DOHH2 (cell line): Measurements from ENCODE around the gene LONP2.

Experiments used
- H3F3A ChIP-seq: fragments of 200-600 bp; sonication (generic), shearing (Covaris generic); 2 replicates; pipeline ENCODE4 v1.6.0; 2016; ENCODE audit warnings: antibody characterized with exemption, mild to moderate bottlenecking; ENCODE audit not compliant: control insufficient read depth, insufficient read depth
- H3K27ac ChIP-seq: fragments of 200-600 bp; sonication (generic); 2 replicates; pipeline ENCODE4 v1.5.1; 2014; ENCODE audit warnings: low read depth, mild to moderate bottlenecking, low read length, moderate library complexity
- H3K27me3 ChIP-seq: fragments of 200-600 bp; sonication (generic); 2 replicates; pipeline ENCODE4 v1.6.1; 2014; ENCODE audit warnings: mild to moderate bottlenecking, low read length, mixed read lengths; ENCODE audit not compliant: control insufficient read depth
- H3K36me3 ChIP-seq: fragments of 200-600 bp; sonication (generic); 2 replicates; pipeline ENCODE4 v1.6.1; 2014; ENCODE audit warnings: mild to moderate bottlenecking, low read length, moderate library complexity, mixed read lengths; ENCODE audit not compliant: control insufficient read depth
- H3K4me1 ChIP-seq: fragments of 200-600 bp; sonication (generic); 2 replicates; pipeline ENCODE4 v1.6.1; 2014; ENCODE audit warnings: mild to moderate bottlenecking, low read length, mixed read lengths; ENCODE audit not compliant: control insufficient read depth
- H3K4me2 ChIP-seq: fragments of 200-600 bp; sonication (generic); 2 replicates; pipeline ENCODE4 v1.6.0; 2014; ENCODE audit warnings: mild to moderate bottlenecking, low read length, moderate library complexity
- H3K4me3 ChIP-seq: fragments of 200-600 bp; sonication (generic); 2 replicates; pipeline ENCODE4 v1.5.1; 2014; ENCODE audit warnings: mild to moderate bottlenecking, low read length, mixed read lengths
- H3K79me2 ChIP-seq: fragments of 200-600 bp; sonication (generic); 2 replicates; pipeline ENCODE4 v1.6.1; 2014; ENCODE audit warnings: mild to moderate bottlenecking, low read length, mixed read lengths; ENCODE audit not compliant: control insufficient read depth
- H3K9me2 ChIP-seq: fragments of 200-600 bp; sonication (generic); replicated peaks from 2 replicates; pipeline ENCODE4 v1.6.1; 2014; ENCODE audit warnings: mild to moderate bottlenecking, low read length, mixed read lengths; ENCODE audit not compliant: control insufficient read depth
- H3K9me3 ChIP-seq: fragments of 200-600 bp; sonication (generic); 2 replicates; pipeline ENCODE4 v1.6.1; 2014; ENCODE audit warnings: antibody characterized with exemption, low read length, mixed read lengths; ENCODE audit not compliant: control insufficient read depth, insufficient read depth
- H4K20me1 ChIP-seq: fragments of 200-600 bp; sonication (generic); 2 replicates; pipeline ENCODE4 v1.6.0; 2014; ENCODE audit warnings: low read depth, mild to moderate bottlenecking, antibody characterized with exemption, low read length, moderate library complexity; ENCODE audit not compliant: control insufficient read depth, insufficient read depth
- CTCF ChIP-seq: fragments of 200-600 bp; sonication (generic); IDR thresholded peaks from one replicate; pipeline ENCODE4 v1.5.1; 2014; ENCODE audit warnings: antibody characterized with exemption, mild to moderate bottlenecking, low read depth, low read length; ENCODE audit not compliant: poor library complexity, severe bottlenecking
- EZH2phosphoT487 ChIP-seq: fragments of 200-600 bp; sonication (generic); IDR thresholded peaks from 2 replicates; pipeline ENCODE4 v1.6.1; 2017; ENCODE audit warnings: borderline replicate concordance, mild to moderate bottlenecking, antibody characterized with exemption, low read length, moderate library complexity, mixed read lengths

LONP2 gene

DNA sequence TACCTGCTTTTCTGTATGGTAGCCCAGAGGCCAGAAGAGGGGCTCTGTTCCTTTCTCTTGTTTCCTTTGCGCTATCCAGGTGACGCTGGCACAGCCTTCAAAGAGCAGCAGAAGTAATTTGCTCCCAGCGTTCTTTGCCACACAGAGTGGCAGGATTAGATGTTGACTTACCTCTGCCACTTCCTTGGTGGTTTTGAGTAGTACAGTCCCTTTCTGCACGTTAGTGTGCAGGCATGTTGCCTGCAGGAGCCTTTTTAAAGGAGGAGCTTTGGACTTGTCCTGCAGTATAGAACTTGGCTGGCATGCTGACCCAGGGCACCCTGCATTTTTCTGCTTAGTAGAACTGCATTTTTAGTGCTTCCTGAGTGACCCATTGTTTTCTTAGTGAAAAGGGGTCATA lies 3.2 kb downstream of the LONP2 start, which contains the start of gene ABCC11:
TSS of gene ABCC11 (minus strand) at position 229 of the 400 bp plus-strand sequence. CDS start 15,618 bp downstream, outside the sequence.
- Histone ChIP-seq H3K79me2 (peaks cover 77% of the 10 kb centered on the region), H4K20me1 (peaks cover 4% of the 10 kb centered on the region), H3K4me2 (peak within 1 kb of the TSS; percentile 88; the same call in 1 of the 2 replicates)

GRCh38 chr16:48250520-48251278 lies 6.6 kb downstream of the LONP2 start:
- no peak overlapping the region for H3K4me2 ChIP-seq
- H4K20me1 ChIP-seq: no peaks in the 10 kb centered on the region
- no peaks in the 10 kb centered on the region for H3K27me3 ChIP-seq
- H3K9me3 ChIP-seq: no peaks in the 10 kb centered on the region
- H3K4me1 ChIP-seq: peaks cover 6% of the 10 kb centered on the region
- TF ChIP-seq CTCF (no peak), EZH2phosphoT487 (no peak)
- peaks cover 17% of the 10 kb centered on the region for H3K36me3 ChIP-seq
- H3K9me2 ChIP-seq: no peaks in the 10 kb centered on the region
- H3K79me2 ChIP-seq: peaks cover 60% of the 10 kb centered on the region
- H3K27ac ChIP-seq: no peak overlapping the region
- H3K4me3 ChIP-seq: no peak overlapping the region
- H3F3A ChIP-seq: no peaks in the 10 kb centered on the region

More for the DNA sequence above, 3.2 kb downstream of the LONP2 start, which contains the start of gene ABCC11:
- H3K4me3 ChIP-seq: no peak within 1 kb of the TSS
- TF ChIP-seq CTCF: no peak
- no peak for TF ChIP-seq EZH2phosphoT487
- no peaks in the 10 kb centered on the region for H3F3A ChIP-seq
- H3K9me2 ChIP-seq: no peaks in the 10 kb centered on the region
- peaks cover 10% of the 10 kb centered on the region for H3K36me3 ChIP-seq
- H3K27me3 ChIP-seq: no peaks in the 10 kb centered on the region
- H3K27ac ChIP-seq: no peak within 1 kb of the TSS
- no peaks in the 10 kb centered on the region for H3K9me3 ChIP-seq
- peaks cover 18% of the 10 kb centered on the region for H3K4me1 ChIP-seq

- peaks cover 47% of the 10 kb centered on the region for H3K79me2 ChIP-seq
- H3K4me1 ChIP-seq: no peaks in the 10 kb centered on the region
Measured at GRCh38 chr16:48252013-48252412, 7.9 kb downstream of the LONP2 start.

DNA sequence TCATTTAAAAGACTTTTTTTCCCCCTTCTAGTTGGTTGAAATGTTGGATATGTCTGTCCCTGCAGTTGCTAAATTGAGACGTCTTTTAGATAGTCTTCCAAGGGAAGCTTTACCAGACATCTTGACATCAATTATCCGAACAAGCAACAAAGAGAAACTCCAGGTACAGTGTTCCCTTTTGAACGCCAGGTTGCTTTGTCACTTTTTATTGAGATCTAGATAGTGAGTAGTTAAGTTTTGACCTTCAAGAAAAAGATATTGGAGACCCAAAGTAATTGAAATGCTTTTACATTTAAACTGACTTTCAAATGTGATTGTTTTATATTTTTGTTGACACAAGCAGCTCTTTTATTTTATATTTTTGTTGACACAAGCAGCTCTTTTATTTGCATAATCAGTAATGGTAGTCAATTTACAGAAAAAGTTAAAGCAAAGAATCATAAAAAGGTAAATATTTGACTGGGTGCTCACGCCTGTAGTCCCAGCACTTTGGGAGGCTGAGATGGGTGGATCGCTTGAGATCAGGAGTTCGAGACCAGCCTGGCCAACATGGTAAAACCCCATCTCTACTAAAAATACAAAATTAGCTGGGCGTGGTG lies 12.6 kb downstream of the LONP2 start:
- H3K36me3 ChIP-seq: peaks cover 52% of the 10 kb centered on the region
- no peaks in the 10 kb centered on the region for H3K27me3 ChIP-seq
- H3K79me2 ChIP-seq: peaks cover 4% of the 10 kb centered on the region; the same call in 1 of the 2 replicates
- H3K27ac ChIP-seq: no peak overlapping the region
- H3F3A ChIP-seq: no peaks in the 10 kb centered on the region
- H3K4me3 ChIP-seq: no peak overlapping the region
- no peaks in the 10 kb centered on the region for H3K9me3 ChIP-seq
- no peaks in the 10 kb centered on the region for H3K4me1 ChIP-seq
- H3K4me2 ChIP-seq: no peak overlapping the region
- H4K20me1 ChIP-seq: no peaks in the 10 kb centered on the region
- no peaks in the 10 kb centered on the region for H3K9me2 ChIP-seq
- TF ChIP-seq EZH2phosphoT487: no peak

More at GRCh38 chr16:48252013-48252412, 7.9 kb downstream of the LONP2 start:
- no peaks in the 10 kb centered on the region for H3K27me3 ChIP-seq
- no peak overlapping the region for H3K27ac ChIP-seq
- no peaks in the 10 kb centered on the region for H3K9me2 ChIP-seq
- H3K36me3 ChIP-seq: peaks cover 22% of the 10 kb centered on the region
- H3K4me3 ChIP-seq: no peak overlapping the region
- no peaks in the 10 kb centered on the region for H4K20me1 ChIP-seq
- H3K9me3 ChIP-seq: no peaks in the 10 kb centered on the region
- TF ChIP-seq EZH2phosphoT487: no peak
- no peak overlapping the region for H3K4me2 ChIP-seq
- H3F3A ChIP-seq: no peaks in the 10 kb centered on the region
